HEK293T (cell line): ENCODE data around the gene MYH8.

Experiments
- ARNT ChIP-seq: fragments of 450-650 bp; IDR thresholded peaks from 2 replicates; pipeline ENCODE4 v1.6.1; 2017; ENCODE audit warnings: mild to moderate bottlenecking
- BHLHE40 ChIP-seq: fragments of 450-650 bp; IDR thresholded peaks from 2 replicates; pipeline ENCODE4 v1.6.1; 2016; ENCODE audit warnings: mild to moderate bottlenecking, moderate library complexity, borderline replicate concordance
- ELF4 ChIP-seq: fragments of 450-650 bp; IDR thresholded peaks from 2 replicates; pipeline ENCODE4 v1.6.1; 2017; ENCODE audit warnings: antibody characterized with exemption
- FOXA1 ChIP-seq: fragments of 450-650 bp; IDR thresholded peaks from 2 replicates; pipeline ENCODE4 v1.6.1; 2016; ENCODE audit warnings: mild to moderate bottlenecking
- FOXK2 ChIP-seq: fragments of 450-650 bp; IDR thresholded peaks from 2 replicates; pipeline ENCODE4 v1.6.1; 2016; ENCODE audit warnings: mild to moderate bottlenecking
- FOXM1 ChIP-seq: fragments of 450-650 bp; IDR thresholded peaks from 2 replicates; pipeline ENCODE4 v1.6.1; 2017; ENCODE audit warnings: mild to moderate bottlenecking, borderline replicate concordance
- L3MBTL2 ChIP-seq: fragments of 450-650 bp; conservative IDR thresholded peaks from 2 replicates; pipeline ENCODE4 v1.6.1; 2016; ENCODE audit warnings: mild to moderate bottlenecking
- LEF1 ChIP-seq: fragments of 450-650 bp; IDR thresholded peaks from 2 replicates; pipeline ENCODE4 v1.6.1; 2017; ENCODE audit warnings: mild to moderate bottlenecking, borderline replicate concordance
- NFRKB ChIP-seq: fragments of 450-650 bp; IDR thresholded peaks from 2 replicates; pipeline ENCODE4 v1.6.1; 2016; ENCODE audit warnings: mild to moderate bottlenecking, moderate library complexity
- SP1 ChIP-seq: fragments of 450-650 bp; IDR thresholded peaks from 2 replicates; pipeline ENCODE4 v1.6.1; 2017
- ZNF384 ChIP-seq: fragments of 450-650 bp; IDR thresholded peaks from 2 replicates; pipeline ENCODE4 v1.6.1; 2016
- TF ChIP-seq, protein P1 (sequence below): fragments of 450-650 bp; IDR thresholded peaks from 2 replicates; pipeline ENCODE4 v1.6.1; 2016

- TF ChIP-seq SP1, result no peak
- TF ChIP-seq NFRKB, result no peak
- no peak for TF ChIP-seq FOXA1
- no peak for TF ChIP-seq FOXM1
- TF ChIP-seq L3MBTL2, result no peak
- no peak for TF ChIP-seq FOXK2
- TF ChIP-seq, protein P1, sequence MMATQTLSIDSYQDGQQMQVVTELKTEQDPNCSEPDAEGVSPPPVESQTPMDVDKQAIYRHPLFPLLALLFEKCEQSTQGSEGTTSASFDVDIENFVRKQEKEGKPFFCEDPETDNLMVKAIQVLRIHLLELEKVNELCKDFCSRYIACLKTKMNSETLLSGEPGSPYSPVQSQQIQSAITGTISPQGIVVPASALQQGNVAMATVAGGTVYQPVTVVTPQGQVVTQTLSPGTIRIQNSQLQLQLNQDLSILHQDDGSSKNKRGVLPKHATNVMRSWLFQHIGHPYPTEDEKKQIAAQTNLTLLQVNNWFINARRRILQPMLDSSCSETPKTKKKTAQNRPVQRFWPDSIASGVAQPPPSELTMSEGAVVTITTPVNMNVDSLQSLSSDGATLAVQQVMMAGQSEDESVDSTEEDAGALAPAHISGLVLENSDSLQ, result no peak
- TF ChIP-seq ELF4, result no peak
- no peak for TF ChIP-seq BHLHE40
- no peak for TF ChIP-seq ARNT
- TF ChIP-seq LEF1, result no peak
- TF ChIP-seq ZNF384, result no peak
Measured at GRCh38 chr17:10428781-10429180, 7.0 kb upstream of the MYH8 start.
